AG09309 (cell line): Measurements from ENCODE around the gene KCTD5.

Experiments
- DNase-seq: peaks from one replicate; pipeline ENCODE4 v3.0.0-alpha.2; 2010; ENCODE audit warnings: low read depth
- H3K4me3 ChIP-seq: 2 replicates; pipeline ENCODE4 v1.5.1; 2011; ENCODE audit warnings: mild to moderate bottlenecking, low read depth, low read length, moderate library complexity; ENCODE audit not compliant: control insufficient read depth
- TF ChIP-seq, protein P1 (sequence below): IDR thresholded peaks from 2 replicates; pipeline ENCODE4 v1.5.1; 2011; ENCODE audit warnings: mild to moderate bottlenecking, low read depth, low read length, inconsistent platforms; ENCODE audit not compliant: insufficient read depth, control insufficient read depth; ENCODE audit errors: missing control alignments

Gene KCTD5

DNA sequence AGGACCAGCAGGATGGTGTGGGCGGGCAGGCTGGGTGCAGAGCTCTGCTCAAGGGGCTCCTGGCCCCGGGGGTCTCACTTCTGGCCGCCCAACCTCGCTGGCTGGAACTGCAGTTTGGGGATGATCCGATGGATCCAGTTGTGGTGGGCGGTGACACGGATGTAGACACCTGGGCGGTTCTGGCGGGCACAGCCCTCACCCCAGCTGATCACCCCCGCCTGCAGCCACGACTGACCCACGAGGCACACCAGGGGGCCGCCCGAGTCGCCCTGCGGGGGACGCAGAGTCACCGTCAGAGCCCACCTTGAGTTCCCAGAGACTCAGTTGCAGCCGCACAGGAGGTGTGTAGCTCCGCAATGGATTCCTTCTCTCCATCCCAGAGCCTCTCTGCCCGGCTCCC lies 30.2 kb downstream of the KCTD5 start:
- TF ChIP-seq, protein P1, sequence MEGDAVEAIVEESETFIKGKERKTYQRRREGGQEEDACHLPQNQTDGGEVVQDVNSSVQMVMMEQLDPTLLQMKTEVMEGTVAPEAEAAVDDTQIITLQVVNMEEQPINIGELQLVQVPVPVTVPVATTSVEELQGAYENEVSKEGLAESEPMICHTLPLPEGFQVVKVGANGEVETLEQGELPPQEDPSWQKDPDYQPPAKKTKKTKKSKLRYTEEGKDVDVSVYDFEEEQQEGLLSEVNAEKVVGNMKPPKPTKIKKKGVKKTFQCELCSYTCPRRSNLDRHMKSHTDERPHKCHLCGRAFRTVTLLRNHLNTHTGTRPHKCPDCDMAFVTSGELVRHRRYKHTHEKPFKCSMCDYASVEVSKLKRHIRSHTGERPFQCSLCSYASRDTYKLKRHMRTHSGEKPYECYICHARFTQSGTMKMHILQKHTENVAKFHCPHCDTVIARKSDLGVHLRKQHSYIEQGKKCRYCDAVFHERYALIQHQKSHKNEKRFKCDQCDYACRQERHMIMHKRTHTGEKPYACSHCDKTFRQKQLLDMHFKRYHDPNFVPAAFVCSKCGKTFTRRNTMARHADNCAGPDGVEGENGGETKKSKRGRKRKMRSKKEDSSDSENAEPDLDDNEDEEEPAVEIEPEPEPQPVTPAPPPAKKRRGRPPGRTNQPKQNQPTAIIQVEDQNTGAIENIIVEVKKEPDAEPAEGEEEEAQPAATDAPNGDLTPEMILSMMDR, result no peak
- DNase-seq, result no peak
- H3K4me3 ChIP-seq, result no peak overlapping the region

DNA sequence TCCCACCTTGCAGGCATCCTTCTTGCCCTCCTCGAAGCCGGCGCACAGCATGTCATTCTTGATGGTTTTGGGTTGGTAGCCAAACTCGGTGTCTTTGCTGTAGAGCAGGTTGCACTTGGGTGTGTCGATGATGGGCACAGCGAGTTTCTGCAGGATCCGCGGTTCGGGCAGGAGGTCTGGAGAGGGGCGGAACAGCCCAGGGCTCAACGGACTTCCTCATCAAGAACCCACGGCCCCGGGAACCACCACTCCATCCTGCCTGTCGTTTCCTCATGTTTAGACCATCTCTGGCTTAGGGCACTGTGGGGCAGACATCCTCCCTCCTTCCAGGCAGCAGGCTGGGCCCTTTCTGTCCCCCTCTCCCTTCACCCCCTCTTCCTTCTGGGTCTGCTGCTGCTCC lies 31.2 kb downstream of the KCTD5 start:
- TF ChIP-seq, protein P1, result no peak
- DNase-seq, result no peak
- H3K4me3 ChIP-seq, result no peak overlapping the region

DNA sequence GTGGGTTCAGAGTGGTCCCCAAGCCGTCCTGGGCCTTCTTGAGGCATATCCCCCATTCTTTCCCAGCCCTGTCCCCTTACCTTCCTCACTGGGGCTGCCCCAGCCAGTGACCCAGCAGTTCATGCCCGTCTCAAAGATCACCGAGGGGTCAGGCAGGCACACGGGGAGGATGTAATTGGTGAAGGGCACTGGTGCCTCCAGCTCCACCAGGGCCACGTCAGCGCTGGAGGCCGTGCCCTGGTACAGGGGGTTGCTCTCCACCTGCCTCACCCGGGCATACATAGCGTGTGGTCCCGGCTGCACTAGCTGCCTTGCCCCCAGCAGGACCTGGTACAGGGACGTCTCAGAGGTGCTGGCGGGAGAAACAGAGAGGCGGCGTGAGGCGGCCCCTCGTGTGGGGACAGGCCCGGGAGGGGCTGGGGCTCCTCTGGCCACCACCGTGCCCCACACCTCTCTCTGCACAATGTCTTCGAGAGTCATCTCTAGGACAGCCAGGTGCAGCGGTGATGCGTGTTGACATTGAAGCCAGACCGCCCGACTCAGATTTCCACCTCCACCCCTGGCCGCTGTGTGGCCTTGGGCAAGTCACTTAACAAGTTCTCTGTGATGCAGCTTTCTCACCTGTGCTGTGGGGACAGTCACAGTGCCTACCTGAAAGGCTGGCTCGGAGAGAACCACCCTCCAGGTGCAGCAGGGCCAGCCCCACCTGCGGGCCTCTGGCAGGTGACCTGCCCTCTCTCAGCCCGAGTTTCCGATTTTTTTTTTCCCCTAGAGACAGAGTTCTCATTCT lies 31.9 kb downstream of the KCTD5 start:
- no peak overlapping the region for H3K4me3 ChIP-seq
- DNase-seq, result no peak
- TF ChIP-seq, protein P1, result no peak

DNA sequence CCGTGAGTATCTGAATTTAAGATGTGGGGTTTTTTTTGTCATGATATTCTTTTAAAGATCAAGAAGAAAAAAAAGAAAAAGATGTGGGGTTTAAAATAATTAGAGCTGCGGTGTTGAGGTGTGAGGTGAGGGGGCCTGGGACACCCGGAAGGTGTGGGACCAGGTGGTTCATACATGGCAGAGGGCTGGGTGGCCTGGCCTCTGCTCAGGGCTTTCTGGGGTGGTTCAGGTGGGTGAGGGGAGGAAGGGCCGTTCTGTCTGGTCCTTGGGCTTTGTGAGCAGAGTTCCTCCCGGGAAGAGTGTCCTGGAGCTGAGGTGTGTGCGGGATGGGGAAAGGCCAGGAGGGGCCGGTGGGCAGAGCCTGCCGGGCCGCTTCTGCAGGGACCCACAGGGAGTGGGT lies 32.7 kb downstream of the KCTD5 start:
- TF ChIP-seq, protein P1, result no peak
- DNase-seq, result no peak
- no peak overlapping the region for H3K4me3 ChIP-seq

DNA sequence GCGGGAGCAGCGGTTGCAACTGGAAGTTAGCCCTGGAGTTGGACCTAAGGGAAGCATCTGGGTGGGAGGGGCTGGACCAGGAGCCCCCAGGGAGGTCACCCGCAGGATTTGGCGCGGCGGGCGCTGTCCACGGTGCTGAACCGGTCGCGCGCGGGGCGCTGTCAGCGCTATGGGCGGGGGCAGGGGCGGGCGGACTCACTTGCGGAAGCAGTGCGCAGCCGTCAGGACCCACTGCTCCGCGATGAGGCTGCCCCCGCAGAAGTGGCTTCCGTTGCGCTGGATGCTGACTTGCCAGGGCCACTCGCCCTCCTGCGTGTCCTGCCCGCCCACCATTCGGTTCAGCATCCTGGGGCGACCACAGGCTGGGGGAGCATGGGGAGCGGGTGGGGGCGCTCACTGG lies 33.2 kb downstream of the KCTD5 start:
- no peak overlapping the region; the same call in 1 of the 2 replicates for H3K4me3 ChIP-seq
- DNase-seq, result no peak
- TF ChIP-seq, protein P1, result no peak

DNA sequence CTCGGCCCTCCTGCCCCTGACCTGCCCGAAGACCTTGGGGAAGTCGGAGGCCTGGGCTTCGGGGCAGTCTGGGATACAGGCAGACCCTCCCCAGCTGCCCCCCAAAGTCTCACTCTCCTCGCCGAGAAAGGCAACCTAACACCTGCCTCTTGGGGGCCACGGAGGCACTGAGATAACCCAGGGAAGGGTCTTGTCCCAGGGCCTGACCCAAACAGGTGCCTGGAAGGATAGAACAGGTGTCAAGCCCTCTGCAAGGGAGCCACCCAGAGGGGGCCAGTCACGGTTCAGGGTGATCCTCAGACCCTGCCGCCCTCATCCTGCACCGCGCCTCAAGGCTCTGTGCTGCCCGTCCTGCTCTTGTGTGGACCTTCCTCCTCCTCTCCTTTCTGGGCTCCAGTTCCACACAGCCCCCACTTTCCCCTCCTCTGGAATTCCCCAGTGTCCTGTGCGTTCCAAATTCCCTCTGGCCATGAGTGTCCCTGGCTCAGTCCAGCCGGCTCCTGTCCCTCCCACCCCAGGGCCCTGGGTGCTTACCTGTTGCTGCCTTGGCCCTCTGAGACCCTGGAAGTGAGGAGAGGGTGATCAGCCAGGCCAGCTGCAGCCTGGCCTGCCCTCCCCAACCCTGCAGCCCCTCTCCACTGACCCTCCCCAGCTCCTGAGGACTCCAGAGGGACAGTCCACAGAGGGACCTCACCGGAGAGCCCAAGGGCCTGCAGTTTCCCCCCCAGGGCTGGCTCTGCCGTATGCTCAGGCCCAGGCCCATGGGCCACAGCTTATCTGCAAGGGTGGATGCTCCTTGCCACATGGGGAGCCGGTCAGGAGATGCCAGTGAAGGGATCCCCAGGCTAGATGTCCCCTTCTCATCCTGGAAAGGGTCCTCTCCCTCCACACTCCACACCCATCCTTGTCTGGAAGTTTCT lies 33.9 kb downstream of the KCTD5 start:
- no peak for DNase-seq
- H3K4me3 ChIP-seq, result no peak overlapping the region; the same call in 1 of the 2 replicates
- TF ChIP-seq, protein P1, result no peak
